ENCODE results near the gene FRMPD1.

GRCh38 chr9:37715991-37716505 is 65.3 kb downstream of the FRMPD1 start:
- TF ChIP-seq, protein P1, sequence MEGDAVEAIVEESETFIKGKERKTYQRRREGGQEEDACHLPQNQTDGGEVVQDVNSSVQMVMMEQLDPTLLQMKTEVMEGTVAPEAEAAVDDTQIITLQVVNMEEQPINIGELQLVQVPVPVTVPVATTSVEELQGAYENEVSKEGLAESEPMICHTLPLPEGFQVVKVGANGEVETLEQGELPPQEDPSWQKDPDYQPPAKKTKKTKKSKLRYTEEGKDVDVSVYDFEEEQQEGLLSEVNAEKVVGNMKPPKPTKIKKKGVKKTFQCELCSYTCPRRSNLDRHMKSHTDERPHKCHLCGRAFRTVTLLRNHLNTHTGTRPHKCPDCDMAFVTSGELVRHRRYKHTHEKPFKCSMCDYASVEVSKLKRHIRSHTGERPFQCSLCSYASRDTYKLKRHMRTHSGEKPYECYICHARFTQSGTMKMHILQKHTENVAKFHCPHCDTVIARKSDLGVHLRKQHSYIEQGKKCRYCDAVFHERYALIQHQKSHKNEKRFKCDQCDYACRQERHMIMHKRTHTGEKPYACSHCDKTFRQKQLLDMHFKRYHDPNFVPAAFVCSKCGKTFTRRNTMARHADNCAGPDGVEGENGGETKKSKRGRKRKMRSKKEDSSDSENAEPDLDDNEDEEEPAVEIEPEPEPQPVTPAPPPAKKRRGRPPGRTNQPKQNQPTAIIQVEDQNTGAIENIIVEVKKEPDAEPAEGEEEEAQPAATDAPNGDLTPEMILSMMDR (IDR thresholded peaks at IDR 0.05): no peak
- TF ChIP-seq ZFX (IDR thresholded peaks at IDR 0.05; ENCODE audit: borderline replicate concordance): no peak

Measured in 22Rv1 (cell line).